Mucosa of stomach (tissue), 1 donor: Measurements from ENCODE around the gene FRS3.

Experiments
- H3K27me3 ChIP-seq: one replicate; pipeline ENCODE4 v1.7.0; 2013; ENCODE audit warnings: mild to moderate bottlenecking, low read length; ENCODE audit not compliant: control insufficient read depth, insufficient read depth
- H3K36me3 ChIP-seq: one replicate; pipeline ENCODE4 v1.7.0; 2013; ENCODE audit warnings: low read length; ENCODE audit not compliant: control insufficient read depth, insufficient read depth
- H3K4me1 ChIP-seq: one replicate; pipeline ENCODE4 v1.7.0; 2013; ENCODE audit warnings: mild to moderate bottlenecking, low read length; ENCODE audit not compliant: control insufficient read depth, insufficient read depth
- H3K4me3 ChIP-seq: one replicate; pipeline ENCODE4 v1.7.0; 2013; ENCODE audit warnings: low read length
- H3K9ac ChIP-seq: one replicate; pipeline ENCODE4 v1.7.0; 2013; ENCODE audit warnings: mild to moderate bottlenecking, low read length, moderate library complexity
- H3K9me3 ChIP-seq: one replicate; pipeline ENCODE4 v1.7.0; 2013; ENCODE audit warnings: mild to moderate bottlenecking, low read length, moderate library complexity; ENCODE audit not compliant: control insufficient read depth
- donor health status: Pancreatic carcinoma.

The FRS3 gene

GRCh38 chr6:41759106-41759904 lies 20.4 kb downstream of the FRS3 start:
- Histone ChIP-seq H3K9me3 (no peaks in the 10 kb centered on the region), H3K4me3 (no peak overlapping the region), H3K36me3 (no peaks in the 10 kb centered on the region), H3K27me3 (no peaks in the 10 kb centered on the region), H3K9ac (no peak overlapping the region), H3K4me1 (peaks cover 31% of the 10 kb centered on the region)

GRCh38 chr6:41758641-41759035 lies 21.1 kb downstream of the FRS3 start:
- peaks cover 31% of the 10 kb centered on the region for H3K4me1 ChIP-seq
- H3K9me3 ChIP-seq = no peaks in the 10 kb centered on the region
- no peaks in the 10 kb centered on the region for H3K36me3 ChIP-seq
- H3K9ac ChIP-seq = no peak overlapping the region
- no peak overlapping the region for H3K4me3 ChIP-seq
- H3K27me3 ChIP-seq = no peaks in the 10 kb centered on the region

- H3K9me3 ChIP-seq = no peaks in the 10 kb centered on the region
- H3K4me1 ChIP-seq = peaks cover 31% of the 10 kb centered on the region
- H3K9ac ChIP-seq = no peak overlapping the region
- no peaks in the 10 kb centered on the region for H3K27me3 ChIP-seq
- H3K36me3 ChIP-seq = no peaks in the 10 kb centered on the region
- no peak overlapping the region for H3K4me3 ChIP-seq
These were observed 21.6 kb downstream of the FRS3 start for GRCh38 chr6:41757931-41758640.

GRCh38 chr6:41757271-41757670 lies 22.4 kb downstream of the FRS3 start:
- Histone ChIP-seq H3K27me3 (no peaks in the 10 kb centered on the region), H3K9me3 (no peaks in the 10 kb centered on the region), H3K4me3 (no peak overlapping the region), H3K9ac (no peak overlapping the region), H3K36me3 (no peaks in the 10 kb centered on the region), H3K4me1 (peaks cover 31% of the 10 kb centered on the region)

GRCh38 chr6:41756354-41756753 lies 23.3 kb downstream of the FRS3 start:
- H3K27me3 ChIP-seq = no peaks in the 10 kb centered on the region
- H3K4me3 ChIP-seq = no peak overlapping the region
- H3K36me3 ChIP-seq = no peaks in the 10 kb centered on the region
- H3K9ac ChIP-seq = no peak overlapping the region
- peaks cover 31% of the 10 kb centered on the region for H3K4me1 ChIP-seq
- no peaks in the 10 kb centered on the region for H3K9me3 ChIP-seq

GRCh38 chr6:41755895-41756294 lies 23.8 kb downstream of the FRS3 start:
- Histone ChIP-seq H3K36me3 (no peaks in the 10 kb centered on the region), H3K4me3 (no peak overlapping the region), H3K9me3 (no peaks in the 10 kb centered on the region), H3K9ac (no peak overlapping the region), H3K4me1 (peaks cover 35% of the 10 kb centered on the region), H3K27me3 (no peaks in the 10 kb centered on the region)

- Histone ChIP-seq H3K4me3 (no peak overlapping the region), H3K9me3 (no peaks in the 10 kb centered on the region), H3K27me3 (no peaks in the 10 kb centered on the region)
These were observed 29.3 kb downstream of the FRS3 start for GRCh38 chr6:41750374-41750773.

GRCh38 chr6:41748542-41748941 lies 31.2 kb downstream of the FRS3 start:
- no peaks in the 10 kb centered on the region for H3K9me3 ChIP-seq
- H3K4me1 ChIP-seq = peaks cover 44% of the 10 kb centered on the region
- no peak overlapping the region for H3K9ac ChIP-seq
- no peak overlapping the region for H3K4me3 ChIP-seq
- no peaks in the 10 kb centered on the region for H3K27me3 ChIP-seq
- no peaks in the 10 kb centered on the region for H3K36me3 ChIP-seq

More at GRCh38 chr6:41750374-41750773, 29.3 kb downstream of the FRS3 start:
- no peak overlapping the region for H3K9ac ChIP-seq
- no peaks in the 10 kb centered on the region for H3K36me3 ChIP-seq
- H3K4me1 ChIP-seq = peaks cover 28% of the 10 kb centered on the region

GRCh38 chr6:41748102-41748477 lies 31.6 kb downstream of the FRS3 start:
- Histone ChIP-seq H3K36me3 (no peaks in the 10 kb centered on the region), H3K9me3 (no peaks in the 10 kb centered on the region), H3K4me3 (no peak overlapping the region), H3K4me1 (peaks cover 49% of the 10 kb centered on the region), H3K27me3 (no peaks in the 10 kb centered on the region), H3K9ac (peak overlapping the region; percentile 12)

- H3K4me1 ChIP-seq = peaks cover 55% of the 10 kb centered on the region
These were observed 32.2 kb downstream of the FRS3 start, which contains the start of gene PGC for GRCh38 chr6:41747256-41748101. PGC (minus strand) TSS chr6:41747397; CDS start chr6:41747334, 63 bp downstream.

GRCh38 chr6:41746107-41746506 lies 33.6 kb downstream of the FRS3 start:
- peaks cover 65% of the 10 kb centered on the region for H3K4me1 ChIP-seq
- H3K9me3 ChIP-seq = no peaks in the 10 kb centered on the region
- peak overlapping the region; percentile 29 for H3K4me3 ChIP-seq
- no peaks in the 10 kb centered on the region for H3K36me3 ChIP-seq
- H3K27me3 ChIP-seq = no peaks in the 10 kb centered on the region
- peak overlapping the region; percentile 79 for H3K9ac ChIP-seq

More at GRCh38 chr6:41747256-41748101, 32.2 kb downstream of the FRS3 start, which contains the start of gene PGC:
- Histone ChIP-seq H3K9me3 (no peaks in the 10 kb centered on the region), H3K36me3 (no peaks in the 10 kb centered on the region), H3K27me3 (no peaks in the 10 kb centered on the region), H3K4me3 (peak within 1 kb of the TSS; percentile 29), H3K9ac (peak within 1 kb of the TSS; percentile 79)
